Activated B cell treated with CpG ODN at 0.5 μM for 24 hours (primary cell): ENCODE measurements around the gene PXDN. TPM values are rescaled to one million over a fixed set of nuclear protein-coding genes. Genes with fewer than 3 reads are reported as not detected.

Experiments
- ATAC-seq: fragments of 200-7000 bp; cut with Tn5 transposase; one replicate; pipeline ENCODE4 v1.10.0; 2021; ENCODE audit warnings: low read depth, mild to moderate bottlenecking, moderate library complexity
- CTCF ChIA-PET: fragments of 350-600 bp; sonication (Branson Sonifier 250); formaldehyde crosslinking; loops from one replicate; lab custom pipeline; 2021; ENCODE audit warnings: antibody characterized with exemption; lab: Charles Lee
- POLR2A ChIA-PET: fragments of 350-600 bp; sonication (Branson Sonifier 250); formaldehyde crosslinking; loops from one replicate; lab custom pipeline; 2021; ENCODE audit warnings: antibody characterized with exemption; lab: Charles Lee
- DNase-seq: peaks from one replicate; pipeline ENCODE4 v3.0.0; 2022
- H3K27ac Mint-ChIP-seq: one replicate; pipeline ENCODE4 v1.8.0; 2020; ENCODE audit warnings: mixed read lengths
- H3K27me3 Mint-ChIP-seq: one replicate; pipeline ENCODE4 v1.8.0; 2021; ENCODE audit warnings: mixed read lengths
- H3K36me3 Mint-ChIP-seq: one replicate; pipeline ENCODE4 v1.8.0; 2021; ENCODE audit warnings: low read depth, mixed read lengths
- H3K4me1 Mint-ChIP-seq: one replicate; pipeline ENCODE4 v1.8.0; 2021; ENCODE audit warnings: mixed read lengths
- H3K4me3 Mint-ChIP-seq: one replicate; pipeline ENCODE4 v1.8.0; 2020; ENCODE audit warnings: mild to moderate bottlenecking, mixed read lengths
- H3K9me3 Mint-ChIP-seq: one replicate; pipeline ENCODE4 v1.8.0; 2020; ENCODE audit warnings: mixed read lengths
- intact Hi-C: fragments of 100-400 bp; cut with micrococcal nuclease; formaldehyde crosslinking; loops from one replicate; pipeline ENCODE4 v1.15.1; 2024
- total RNA-seq: library from RNA; stranded (reverse); gene quantifications from 2 replicates; pipeline ENCODE4 v1.2.3, GENCODE V29; 2022
- TF ChIP-seq, protein P1 (sequence below): fragments of 200-600 bp; IDR thresholded peaks from one replicate; pipeline ENCODE4 v1.8.0; 2022; ENCODE audit warnings: antibody characterized with exemption, mild to moderate bottlenecking

PXDN gene
- total RNA-seq, 1 donor from 2014 or later: 1.1 TPM

DNA sequence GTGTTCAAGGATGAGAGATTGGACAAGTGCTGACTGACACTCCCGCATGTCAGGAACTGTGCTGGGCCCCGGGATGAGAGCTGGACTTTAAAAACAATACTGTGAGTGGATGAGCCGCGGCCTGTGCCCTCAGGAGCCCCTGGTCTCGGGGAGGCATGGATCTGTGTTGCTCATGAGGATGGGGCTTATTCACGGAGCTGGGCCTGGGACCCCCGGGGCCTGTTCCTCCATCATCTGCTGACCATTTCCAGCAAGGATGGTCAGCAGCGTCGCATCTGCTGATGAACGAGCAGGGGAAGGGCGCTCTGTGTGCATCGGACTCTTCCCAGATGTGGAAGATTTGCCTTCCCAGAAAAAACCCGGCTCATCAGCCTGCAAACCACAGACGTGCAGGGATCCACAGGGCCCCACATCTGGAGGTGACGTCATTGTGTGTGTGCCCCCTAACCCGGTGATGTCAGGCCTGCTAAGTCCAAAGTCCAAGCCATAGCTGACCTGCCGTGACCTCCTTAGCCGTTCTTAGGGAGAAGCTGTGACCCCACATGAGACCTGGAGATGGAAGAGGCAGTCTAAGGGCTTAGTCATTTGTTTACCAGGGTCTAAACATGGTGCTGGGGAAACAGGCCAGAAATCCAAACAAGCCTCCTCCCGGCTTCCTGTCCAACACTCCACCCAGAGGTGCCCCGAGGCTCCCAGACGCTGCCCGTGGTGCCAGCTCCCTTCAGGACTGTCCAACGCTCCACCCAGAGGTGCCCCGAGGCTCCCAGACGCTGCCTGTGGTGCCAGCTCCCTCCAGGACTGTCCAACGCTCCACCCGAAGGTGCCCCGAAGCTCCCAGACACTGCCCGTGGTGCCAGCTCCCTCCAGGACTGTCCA, 143.9 kb downstream of the PXDN start:
- Mint-ChIP-seq H3K4me3 (no peak overlapping the region), H3K36me3 (no peaks in the 10 kb centered on the region), H3K9me3 (no peaks in the 10 kb centered on the region), H3K27ac (no peak overlapping the region), H3K4me1 (no peaks in the 10 kb centered on the region), H3K27me3 (no peaks in the 10 kb centered on the region)
- no peak for ATAC-seq
- CTCF ChIA-PET: no interaction called here
- TF ChIP-seq, protein P1, sequence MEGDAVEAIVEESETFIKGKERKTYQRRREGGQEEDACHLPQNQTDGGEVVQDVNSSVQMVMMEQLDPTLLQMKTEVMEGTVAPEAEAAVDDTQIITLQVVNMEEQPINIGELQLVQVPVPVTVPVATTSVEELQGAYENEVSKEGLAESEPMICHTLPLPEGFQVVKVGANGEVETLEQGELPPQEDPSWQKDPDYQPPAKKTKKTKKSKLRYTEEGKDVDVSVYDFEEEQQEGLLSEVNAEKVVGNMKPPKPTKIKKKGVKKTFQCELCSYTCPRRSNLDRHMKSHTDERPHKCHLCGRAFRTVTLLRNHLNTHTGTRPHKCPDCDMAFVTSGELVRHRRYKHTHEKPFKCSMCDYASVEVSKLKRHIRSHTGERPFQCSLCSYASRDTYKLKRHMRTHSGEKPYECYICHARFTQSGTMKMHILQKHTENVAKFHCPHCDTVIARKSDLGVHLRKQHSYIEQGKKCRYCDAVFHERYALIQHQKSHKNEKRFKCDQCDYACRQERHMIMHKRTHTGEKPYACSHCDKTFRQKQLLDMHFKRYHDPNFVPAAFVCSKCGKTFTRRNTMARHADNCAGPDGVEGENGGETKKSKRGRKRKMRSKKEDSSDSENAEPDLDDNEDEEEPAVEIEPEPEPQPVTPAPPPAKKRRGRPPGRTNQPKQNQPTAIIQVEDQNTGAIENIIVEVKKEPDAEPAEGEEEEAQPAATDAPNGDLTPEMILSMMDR: no peak
- DNase-seq: no peak
- POLR2A ChIA-PET: no interaction called here
- intact Hi-C loops: no loop called here

DNA sequence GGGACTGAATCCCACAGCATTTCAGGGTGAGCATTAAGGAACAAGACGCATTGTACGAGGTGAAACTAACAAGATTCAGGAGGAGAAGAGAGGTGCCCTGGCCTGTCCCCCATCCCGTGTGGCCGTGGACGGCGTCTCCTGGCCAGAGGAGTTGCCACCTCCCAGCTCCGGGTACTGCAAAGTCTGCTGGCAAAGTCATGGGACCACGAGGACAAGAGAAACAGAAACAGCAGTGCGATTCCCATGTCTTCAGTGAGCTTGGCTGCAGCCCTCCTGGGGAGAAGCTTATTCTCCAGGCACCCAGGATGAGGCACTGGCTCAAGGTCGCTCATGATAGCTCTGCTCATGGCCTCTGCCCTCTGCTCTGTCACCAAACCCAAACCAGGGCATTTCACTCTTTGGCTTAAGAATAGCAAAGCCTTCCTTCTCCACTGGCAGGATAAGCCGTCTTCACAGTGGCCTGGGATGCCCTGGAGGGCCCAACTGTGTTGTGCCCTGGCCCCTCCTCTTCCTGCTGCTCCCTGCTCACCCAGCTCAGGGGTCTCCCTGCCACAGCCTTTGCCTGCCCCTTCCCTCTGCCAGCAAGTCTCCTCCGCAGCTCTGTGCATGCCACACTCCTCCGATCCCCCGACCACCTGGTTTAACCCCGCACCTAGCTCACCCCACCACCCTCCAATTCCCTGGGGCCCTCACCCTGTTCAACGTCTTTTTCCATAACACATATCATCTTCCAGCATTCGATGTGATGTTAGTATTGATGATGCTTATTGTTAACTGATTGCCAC, 144.8 kb downstream of the PXDN start:
- TF ChIP-seq, protein P1: no peak
- ATAC-seq: no peak
- no peak for DNase-seq
- Mint-ChIP-seq H3K27me3 (no peaks in the 10 kb centered on the region), H3K9me3 (no peaks in the 10 kb centered on the region), H3K4me3 (no peak overlapping the region), H3K36me3 (no peaks in the 10 kb centered on the region), H3K4me1 (no peaks in the 10 kb centered on the region), H3K27ac (no peak overlapping the region)
- intact Hi-C loops: no loop called here
- POLR2A ChIA-PET: no interaction called here
- CTCF ChIA-PET: no interaction called here

DNA sequence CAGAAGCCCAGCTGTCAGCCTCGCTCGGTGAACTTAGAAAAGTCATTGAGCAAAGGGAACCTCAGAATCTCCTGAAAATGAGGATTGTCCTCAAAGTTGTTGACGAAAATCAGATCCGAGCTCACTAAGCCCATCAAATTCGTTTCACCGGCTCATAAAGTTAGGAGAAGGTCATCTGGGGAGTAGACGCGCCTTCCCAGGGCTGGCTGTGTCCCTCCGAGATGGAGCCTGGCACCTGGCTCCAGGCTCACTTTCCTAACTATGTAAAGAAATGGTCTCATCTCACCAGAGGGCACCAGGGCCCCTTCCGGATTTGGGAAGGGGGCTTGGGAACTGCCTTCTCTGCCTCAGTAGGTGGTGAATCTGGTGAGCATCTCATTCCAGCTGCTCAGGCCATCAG, 145.5 kb downstream of the PXDN start:
- H3K9me3 Mint-ChIP-seq: no peaks in the 10 kb centered on the region
- no peaks in the 10 kb centered on the region for H3K27me3 Mint-ChIP-seq
- H3K4me1 Mint-ChIP-seq: no peaks in the 10 kb centered on the region
- TF ChIP-seq, protein P1: no peak
- ATAC-seq (no peak), DNase-seq (no peak)
- ChIA-PET POLR2A (no interaction called here), CTCF (no interaction called here)
- H3K36me3 Mint-ChIP-seq: no peaks in the 10 kb centered on the region
- H3K27ac Mint-ChIP-seq: no peak overlapping the region
- no peak overlapping the region for H3K4me3 Mint-ChIP-seq
- intact Hi-C loops: no loop called here

DNA sequence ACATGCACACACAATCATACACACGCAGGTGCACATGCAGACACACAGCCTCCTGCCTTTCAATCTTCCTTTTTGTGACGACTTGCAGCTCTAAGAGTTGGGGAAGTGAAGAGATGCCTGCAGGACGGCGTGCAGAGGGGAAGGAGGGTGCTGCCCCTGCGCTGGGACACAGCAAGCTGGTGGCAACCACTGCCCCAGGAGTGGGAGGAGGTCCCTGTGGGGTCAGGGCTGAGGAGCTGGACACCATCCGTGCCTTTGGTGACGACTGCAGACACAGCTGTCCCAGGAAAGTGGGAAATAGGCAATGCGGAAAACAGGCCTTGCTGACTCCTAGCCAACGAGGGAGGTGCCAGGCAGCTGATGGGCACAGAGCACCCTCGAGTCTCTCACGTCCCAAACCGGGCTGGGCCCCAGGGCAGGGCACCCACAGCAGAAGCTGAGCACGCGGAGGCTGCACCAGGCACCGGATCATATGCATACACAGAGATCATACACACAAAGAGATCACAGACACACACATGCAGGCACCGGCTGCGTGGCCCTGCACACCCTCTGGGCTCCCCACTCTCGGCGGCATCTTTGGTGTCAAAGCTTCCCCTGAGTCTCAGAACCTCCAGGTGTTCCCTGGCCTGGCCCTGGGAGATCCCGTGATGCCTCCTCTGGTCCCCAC, 146.1 kb downstream of the PXDN start:
- CTCF ChIA-PET: no interaction called here
- POLR2A ChIA-PET: no interaction called here
- intact Hi-C loops: no loop called here
- TF ChIP-seq, protein P1: no peak
- ATAC-seq (no peak), DNase-seq (no peak)
- no peaks in the 10 kb centered on the region for H3K9me3 Mint-ChIP-seq
- H3K36me3 Mint-ChIP-seq: no peaks in the 10 kb centered on the region
- H3K4me3 Mint-ChIP-seq: no peak overlapping the region
- no peak overlapping the region for H3K27ac Mint-ChIP-seq
- no peaks in the 10 kb centered on the region for H3K27me3 Mint-ChIP-seq
- H3K4me1 Mint-ChIP-seq: no peaks in the 10 kb centered on the region

DNA sequence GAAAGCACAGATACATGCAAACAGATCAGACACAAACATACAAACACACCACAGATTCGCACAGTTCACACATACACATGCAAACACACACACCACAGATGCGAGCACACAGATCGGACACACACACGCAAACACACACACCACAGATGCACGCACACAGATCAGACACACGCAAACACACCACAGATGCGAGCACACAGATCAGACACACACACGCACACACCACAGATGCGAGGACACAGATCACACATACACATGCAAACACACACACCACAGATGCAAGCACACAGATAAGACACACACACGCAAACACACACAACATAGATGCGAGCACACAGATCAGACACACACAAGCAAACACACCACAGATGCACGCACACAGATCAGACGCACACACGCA, 149.0 kb downstream of the PXDN start:
- no peak for ATAC-seq
- CTCF ChIA-PET: no interaction called here
- intact Hi-C loops: no loop called here
- POLR2A ChIA-PET: no interaction called here
- no peaks in the 10 kb centered on the region for H3K9me3 Mint-ChIP-seq
- H3K4me1 Mint-ChIP-seq: no peaks in the 10 kb centered on the region
- H3K27me3 Mint-ChIP-seq: peaks cover 10% of the 10 kb centered on the region
- no peak overlapping the region for H3K4me3 Mint-ChIP-seq
- TF ChIP-seq, protein P1: no peak
- no peak for DNase-seq
- no peaks in the 10 kb centered on the region for H3K36me3 Mint-ChIP-seq
- no peak overlapping the region for H3K27ac Mint-ChIP-seq
